HG02759 (cell line): ENCODE measurements around the gene EEF2K.

Source experiments
- ATAC-seq: cut with Tn5 transposase; IDR thresholded peaks from one replicate; pipeline ENCODE4 v1.9.1; 2021; ENCODE audit warnings: mild to moderate bottlenecking, moderate library complexity; ENCODE audit not compliant: unreplicated experiment

Gene EEF2K

DNA sequence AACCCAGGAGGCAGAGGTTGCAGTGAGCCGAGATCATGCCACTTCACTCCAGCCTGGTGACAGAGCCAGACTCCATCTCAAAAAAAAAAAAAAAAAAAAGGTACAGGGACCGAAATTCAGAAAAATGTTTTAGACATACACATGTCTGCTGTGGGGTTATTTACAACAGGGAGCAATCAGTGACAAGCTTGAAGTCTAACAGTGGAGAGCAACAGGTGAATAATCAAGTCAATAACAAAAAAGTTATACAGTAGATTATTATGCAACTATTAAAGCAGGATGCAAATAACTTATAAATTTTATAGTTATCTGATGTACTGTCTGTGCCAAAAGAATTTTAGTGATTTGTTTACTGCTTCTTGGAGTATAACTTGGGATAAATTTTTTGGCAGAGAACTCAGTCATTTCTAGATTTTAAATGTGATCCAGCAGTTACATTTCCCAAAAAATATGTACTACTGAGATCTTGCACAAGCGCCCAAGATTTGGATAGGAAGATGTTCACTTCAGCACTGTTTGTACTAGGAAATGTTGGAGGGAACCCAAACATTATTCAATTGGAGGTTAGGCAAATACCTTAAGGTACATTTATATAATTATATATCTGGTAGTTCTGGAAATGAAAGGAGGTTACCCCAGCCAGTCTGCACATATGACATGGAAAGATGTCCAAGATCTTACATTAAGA is 34.1 kb downstream of the EEF2K start:
- no peak for ATAC-seq

DNA sequence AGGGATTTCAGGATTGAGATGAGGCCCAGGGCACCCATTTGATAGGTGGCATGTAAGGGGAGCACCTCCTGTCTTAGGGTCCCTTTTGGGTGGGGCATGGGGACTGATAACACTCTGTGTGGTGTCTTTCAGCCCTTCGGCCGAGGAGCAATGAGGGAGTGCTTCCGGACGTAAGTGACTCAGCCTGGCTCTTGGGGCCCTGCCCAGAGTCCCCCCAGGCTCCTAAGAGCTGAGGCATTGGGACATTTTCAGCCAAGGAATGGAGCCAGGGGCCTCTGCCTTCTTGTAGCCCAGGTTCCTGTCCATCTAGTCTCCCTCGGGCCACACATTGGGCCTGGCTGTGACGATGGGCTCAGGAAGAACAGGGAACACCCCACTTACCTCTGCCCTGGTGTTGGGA is 44.4 kb downstream of the EEF2K start:
- no peak for ATAC-seq

GRCh38 chr16:22252317-22252716 is 46.2 kb downstream of the EEF2K start:
- ATAC-seq: no peak

DNA sequence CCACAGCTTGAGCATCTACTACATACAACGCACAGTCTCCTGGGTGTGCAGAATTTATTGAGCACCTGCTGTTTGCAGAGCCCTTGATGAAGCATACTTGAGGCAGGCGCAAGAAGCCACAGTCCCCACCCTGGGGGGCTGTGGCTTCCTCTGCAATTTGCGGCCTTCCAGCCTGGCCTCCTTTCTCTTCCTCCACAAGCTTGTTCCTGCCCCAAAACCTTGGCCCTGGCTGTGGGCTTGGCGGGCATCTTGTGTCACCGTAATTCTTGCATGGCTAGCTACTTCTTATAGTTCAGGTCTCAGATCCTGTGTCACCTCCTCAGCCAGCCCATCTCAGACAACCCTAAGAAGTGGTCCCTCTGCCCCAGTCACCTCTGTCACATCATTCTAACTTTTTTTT is 47.2 kb downstream of the EEF2K start:
- ATAC-seq: no peak

- ATAC-seq: no peak
Observed at GRCh38 chr16:22255335-22255734, 49.3 kb downstream of the EEF2K start.

GRCh38 chr16:22257440-22257839 is 51.4 kb downstream of the EEF2K start:
- ATAC-seq: no peak

- ATAC-seq: no peak
Observed at GRCh38 chr16:22260490-22260889, 54.4 kb downstream of the EEF2K start.

GRCh38 chr16:22262460-22262859 is 56.4 kb downstream of the EEF2K start:
- ATAC-seq: no peak

- no peak for ATAC-seq
Observed at GRCh38 chr16:22264786-22265185, 58.7 kb downstream of the EEF2K start.

DNA sequence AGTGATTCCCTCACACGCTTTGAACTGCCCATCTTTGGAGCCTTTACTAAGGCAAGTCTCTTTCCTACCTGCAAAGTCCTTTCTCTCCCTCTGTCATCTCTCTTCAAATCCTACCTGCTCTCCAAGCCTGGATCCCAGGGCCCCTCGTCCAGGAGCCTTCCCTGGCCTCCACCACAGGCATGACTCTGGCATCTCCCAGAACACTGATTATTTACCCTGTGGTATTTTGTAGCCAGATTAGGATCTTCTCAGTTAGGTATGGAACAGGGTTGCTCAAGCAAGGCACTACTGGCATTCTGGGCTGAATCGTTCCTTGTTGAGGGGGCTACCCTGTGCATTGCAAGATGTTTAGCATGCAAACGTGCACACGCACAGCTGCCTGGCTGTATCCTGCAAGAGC is 59.3 kb downstream of the EEF2K start:
- ATAC-seq: no peak

GRCh38 chr16:22266546-22266945 is 60.5 kb downstream of the EEF2K start:
- no peak for ATAC-seq

DNA sequence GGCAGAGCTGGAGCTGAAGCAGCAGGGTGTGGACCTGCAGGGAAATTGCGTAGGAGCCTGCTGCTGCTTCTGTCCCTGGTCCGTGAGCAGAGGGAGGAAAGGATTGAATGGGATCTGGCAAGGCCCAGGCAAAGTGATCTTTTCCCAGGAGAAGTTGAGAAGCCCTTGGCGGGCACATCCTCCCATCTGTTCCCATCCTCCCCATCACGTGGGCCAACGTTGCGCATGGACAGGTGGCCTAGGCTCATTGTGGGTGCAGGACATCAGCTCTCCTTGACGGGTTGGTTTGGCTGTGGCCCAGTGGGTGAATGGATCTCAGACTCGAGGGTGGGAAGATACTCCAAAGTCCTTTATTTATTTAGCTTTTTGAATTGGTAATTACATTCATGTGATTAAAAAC is 61.7 kb downstream of the EEF2K start:
- ATAC-seq: no peak

- ATAC-seq: no peak
Observed at GRCh38 chr16:22270525-22270924, 64.4 kb downstream of the EEF2K start.

DNA sequence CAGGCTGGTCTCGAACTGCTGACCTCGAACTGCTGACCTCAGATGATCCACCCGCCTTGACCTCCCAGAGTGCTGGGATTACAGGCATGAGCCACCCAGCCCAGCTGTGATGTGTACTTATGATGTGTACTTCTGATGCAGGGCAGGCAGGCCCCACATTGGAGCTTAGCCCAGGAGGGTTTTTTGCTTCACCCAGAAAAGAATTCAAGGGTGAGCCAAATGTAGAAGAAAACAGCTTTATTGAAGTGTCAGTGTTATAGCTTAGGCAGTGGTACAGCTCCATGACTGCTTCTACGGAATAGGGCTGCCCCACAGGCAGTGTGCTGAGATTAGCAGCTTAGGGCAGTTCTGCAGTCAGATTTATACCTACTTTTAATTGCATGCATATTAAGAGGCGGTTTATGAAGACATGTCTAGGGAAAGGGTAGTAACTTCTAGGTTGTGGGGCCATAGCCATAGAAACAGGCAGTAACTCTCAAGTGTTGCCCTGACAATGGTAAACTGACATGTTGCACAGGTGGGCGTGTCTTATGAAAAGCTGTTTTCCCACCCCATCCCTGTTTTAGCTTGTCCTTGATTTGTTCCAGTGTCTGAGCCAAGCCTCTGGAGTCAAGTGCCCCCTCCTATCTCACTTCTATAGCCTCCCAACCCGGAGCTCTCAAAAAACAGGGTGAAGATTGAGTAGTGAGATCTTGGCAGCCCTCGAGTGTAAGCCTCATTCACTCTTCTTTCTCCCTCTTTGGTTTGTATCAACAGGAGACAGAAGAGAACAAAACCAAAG is 67.0 kb downstream of the EEF2K start:
- no peak for ATAC-seq

GRCh38 chr16:22274916-22275315 is 68.8 kb downstream of the EEF2K start:
- no peak for ATAC-seq

DNA sequence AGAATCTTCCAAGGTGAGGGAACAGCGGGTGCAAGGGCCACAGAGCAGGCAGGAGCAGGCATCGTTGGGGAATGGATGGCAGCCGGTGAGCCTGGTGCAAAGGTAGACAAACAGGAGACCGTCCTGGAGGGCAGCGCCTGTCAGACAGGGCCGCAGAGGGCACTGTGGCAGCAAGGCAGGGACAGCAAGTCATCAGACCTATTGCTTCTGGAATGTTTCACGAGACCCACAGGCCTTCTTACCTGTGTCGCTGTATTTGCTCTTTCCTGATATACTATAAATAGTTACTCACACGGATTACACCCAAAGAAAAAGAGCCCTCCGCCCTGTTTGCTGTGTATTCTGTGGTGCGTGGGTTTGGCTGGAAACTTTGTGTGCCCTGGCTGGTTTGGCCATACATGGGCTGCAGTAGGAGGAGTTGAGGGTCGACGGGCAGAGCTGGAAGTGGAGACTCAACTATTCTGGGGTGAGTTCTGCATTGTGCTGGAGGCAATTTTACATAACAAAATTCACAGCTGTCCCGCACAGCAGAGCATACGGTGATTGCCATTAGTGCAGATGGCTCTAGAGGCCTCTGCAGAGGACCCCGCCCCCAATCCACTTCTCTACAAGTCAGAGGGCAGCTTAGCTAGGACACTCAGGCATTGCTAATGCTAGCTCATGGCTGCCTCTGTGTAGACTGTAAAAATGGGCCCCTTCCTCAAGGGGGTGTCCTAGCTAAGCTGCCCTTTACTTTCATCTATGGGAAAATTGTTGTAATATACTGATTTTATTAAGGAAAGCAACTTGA is 72.6 kb downstream of the EEF2K start:
- ATAC-seq: no peak

GRCh38 chr16:22282254-22282892 is 76.3 kb downstream of the EEF2K start:
- no peak for ATAC-seq

DNA sequence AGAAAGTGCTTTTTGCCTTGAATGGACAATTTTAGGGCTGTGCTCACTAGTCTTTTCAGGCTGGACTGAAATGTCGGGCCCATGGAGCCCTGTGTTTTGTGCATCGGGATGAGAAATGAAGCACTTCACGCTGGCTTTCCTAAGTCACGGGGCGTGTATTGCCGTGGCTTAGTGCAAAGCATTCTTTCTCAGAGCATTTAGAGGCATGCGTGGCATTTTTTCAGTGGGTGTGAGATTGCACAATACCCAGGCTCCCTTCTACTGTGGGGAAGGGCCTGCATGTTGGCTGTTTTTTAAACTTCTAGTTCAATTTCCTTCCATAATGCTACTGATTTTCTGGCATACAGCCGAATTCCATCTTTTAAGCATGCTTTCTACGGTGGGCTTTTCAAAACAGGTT is 78.6 kb downstream of the EEF2K start:
- no peak for ATAC-seq

GRCh38 chr16:22285080-22285479 is 79.0 kb downstream of the EEF2K start:
- no peak for ATAC-seq

- ATAC-seq: no peak
Observed at GRCh38 chr16:22291020-22291419, 84.9 kb downstream of the EEF2K start.

GRCh38 chr16:22291860-22292318 is 85.8 kb downstream of the EEF2K start:
- no peak for ATAC-seq
